GM20000 (cell line): ENCODE results near the gene LAMC2.

Source experiments
- DNase-seq: peaks from one replicate; pipeline ENCODE4 v3.0.0; 2012; ENCODE audit warnings: low spot score
- CTCF ChIP-seq: IDR thresholded peaks from 2 replicates; pipeline ENCODE4 v1.5.1; 2012; ENCODE audit warnings: mild to moderate bottlenecking, control low read depth; ENCODE audit errors: extremely low read depth, missing control alignments

Gene LAMC2

GRCh38 chr1:183185941-183186490 is at the start of gene LAMC2:
Gene LAMC2, plus strand, starts transcription at chr1:183186264. Its CDS starts 89 bp downstream, at chr1:183186353.
- DNase-seq = no peak
- no peak for TF ChIP-seq CTCF

GRCh38 chr1:183137782-183138181 is 48.3 kb upstream of the LAMC2 start:
- TF ChIP-seq CTCF = no peak
- no peak for DNase-seq

- DNase-seq = no peak
- TF ChIP-seq CTCF = no peak
These were observed 47.8 kb upstream of the LAMC2 start for GRCh38 chr1:183138301-183138700.

- DNase-seq = no peak
- no peak for TF ChIP-seq CTCF
These were observed 46.7 kb upstream of the LAMC2 start for GRCh38 chr1:183139281-183139942.

GRCh38 chr1:183140633-183141032 is 45.4 kb upstream of the LAMC2 start:
- no peak for DNase-seq
- TF ChIP-seq CTCF = no peak

- no peak for DNase-seq
- no peak for TF ChIP-seq CTCF
These were observed 43.9 kb upstream of the LAMC2 start for GRCh38 chr1:183142171-183142570.

GRCh38 chr1:183143576-183144315 is 42.3 kb upstream of the LAMC2 start:
- no peak for DNase-seq
- no peak for TF ChIP-seq CTCF
